LoVo (cell line): ENCODE measurements around the gene ADAMTSL2.

ENCODE experiments used
- DNase-seq: peaks from one replicate; pipeline ENCODE4 v3.0.0-alpha.2; 2016; ENCODE audit warnings: low spot score

Gene ADAMTSL2

DNA sequence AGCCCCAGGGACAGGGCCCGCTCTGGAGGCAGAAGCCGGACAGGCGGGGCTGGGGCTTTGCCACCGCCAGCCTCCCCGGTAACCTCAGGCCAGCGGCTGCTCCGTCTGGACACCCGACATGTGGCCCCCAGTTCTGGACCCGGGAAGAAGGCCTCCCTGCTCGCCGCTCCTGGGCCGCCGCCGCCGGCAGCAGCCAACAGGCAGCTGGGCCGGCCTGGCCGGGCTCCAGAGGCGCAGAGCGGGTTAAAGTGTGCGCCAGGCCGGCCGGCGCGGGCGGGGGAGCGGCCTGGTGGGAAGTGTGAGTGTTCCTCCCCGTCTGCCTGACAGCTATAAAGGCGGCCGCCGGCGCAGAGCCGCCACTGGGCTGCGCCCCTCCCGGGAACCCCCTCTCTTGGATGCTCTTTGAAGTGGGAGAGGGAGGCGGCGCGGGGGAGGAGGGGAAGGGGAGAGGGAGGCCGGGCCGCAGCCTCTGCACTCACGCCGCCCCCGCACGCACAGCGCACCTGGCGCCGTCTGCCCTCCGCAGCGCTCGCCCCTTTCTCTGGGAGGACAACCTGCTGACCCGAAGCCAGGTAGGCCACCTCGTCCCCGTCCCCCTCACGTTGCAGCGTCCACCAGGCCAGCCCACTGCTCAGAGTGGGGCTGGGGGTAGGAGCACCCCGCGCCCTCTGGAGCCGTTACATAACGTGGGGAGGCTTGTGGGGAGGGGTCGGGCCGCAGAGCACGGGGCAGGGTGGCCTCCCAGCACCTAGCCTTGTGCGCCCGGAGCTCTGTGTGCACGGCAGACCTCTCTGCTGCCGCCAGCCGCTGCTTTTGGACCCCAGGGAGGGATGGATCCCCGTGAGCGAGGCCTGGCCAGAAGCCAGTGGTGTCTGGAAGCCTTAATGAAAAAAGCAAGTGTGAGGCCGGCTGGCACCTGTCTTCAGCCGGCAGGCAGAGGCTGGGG is at the start of gene ADAMTSL2:
ADAMTSL2 (plus strand) TSS at position 359 of the 946 bp plus-strand sequence. CDS start 2,009 bp downstream, outside the sequence.
- DNase-seq, result no peak

DNA sequence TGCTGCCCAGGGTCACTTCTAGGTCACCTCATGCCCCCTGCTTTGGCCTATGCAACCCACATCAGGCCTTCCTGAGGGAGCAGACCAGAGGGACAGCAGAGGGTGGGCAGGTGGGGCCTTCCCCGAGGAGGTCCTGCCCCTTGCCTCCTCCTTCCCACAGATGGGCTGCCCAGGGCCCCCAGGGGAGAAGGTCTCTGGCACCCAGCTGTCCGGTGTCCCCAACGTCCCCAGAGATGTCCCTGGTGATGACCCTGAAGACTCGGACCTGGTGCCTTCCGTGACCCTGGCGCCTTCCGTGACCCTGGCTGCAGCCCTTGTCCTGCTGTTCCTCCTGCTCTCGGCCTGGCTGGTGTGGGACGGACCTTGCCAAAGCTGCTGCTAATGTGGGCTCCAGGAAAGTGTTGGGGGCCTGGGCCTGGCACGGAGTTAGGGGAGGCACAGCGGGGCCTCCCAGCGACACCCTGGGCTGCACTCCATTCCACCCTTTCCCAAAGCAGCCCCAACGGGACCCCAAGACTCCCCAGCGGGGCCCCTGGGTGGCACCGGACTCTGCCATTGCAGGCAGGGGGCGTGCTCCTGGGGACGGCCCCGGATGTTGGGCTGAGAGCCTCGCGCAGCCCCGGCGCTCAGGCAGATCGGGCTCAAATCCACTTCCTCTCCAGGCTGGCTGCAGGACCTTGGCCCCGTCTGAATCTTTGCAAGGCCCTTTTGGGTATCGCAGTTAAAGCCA is 48.8 kb upstream of the ADAMTSL2 start:
- DNase-seq, result no peak

DNA sequence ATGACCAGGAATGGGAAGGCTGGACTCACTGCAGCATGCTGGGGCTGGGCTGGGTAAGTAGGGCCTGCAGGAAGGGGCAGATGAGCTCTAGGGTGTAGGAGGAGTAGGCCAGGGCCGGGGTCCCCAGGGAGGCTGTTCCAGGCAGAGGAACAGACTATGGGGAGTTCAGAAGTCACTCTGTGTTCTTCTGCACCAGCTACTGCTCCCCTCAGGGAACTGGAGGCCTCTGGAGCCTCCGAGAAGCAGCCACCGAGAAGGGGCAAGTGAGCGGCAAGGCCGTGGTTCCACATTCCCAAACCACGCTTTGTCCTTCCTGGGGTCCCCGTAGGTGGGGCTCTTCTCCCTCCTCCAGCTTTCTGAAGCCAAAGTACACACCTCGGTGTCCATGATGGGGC is 47.2 kb upstream of the ADAMTSL2 start:
- no peak for DNase-seq

DNA sequence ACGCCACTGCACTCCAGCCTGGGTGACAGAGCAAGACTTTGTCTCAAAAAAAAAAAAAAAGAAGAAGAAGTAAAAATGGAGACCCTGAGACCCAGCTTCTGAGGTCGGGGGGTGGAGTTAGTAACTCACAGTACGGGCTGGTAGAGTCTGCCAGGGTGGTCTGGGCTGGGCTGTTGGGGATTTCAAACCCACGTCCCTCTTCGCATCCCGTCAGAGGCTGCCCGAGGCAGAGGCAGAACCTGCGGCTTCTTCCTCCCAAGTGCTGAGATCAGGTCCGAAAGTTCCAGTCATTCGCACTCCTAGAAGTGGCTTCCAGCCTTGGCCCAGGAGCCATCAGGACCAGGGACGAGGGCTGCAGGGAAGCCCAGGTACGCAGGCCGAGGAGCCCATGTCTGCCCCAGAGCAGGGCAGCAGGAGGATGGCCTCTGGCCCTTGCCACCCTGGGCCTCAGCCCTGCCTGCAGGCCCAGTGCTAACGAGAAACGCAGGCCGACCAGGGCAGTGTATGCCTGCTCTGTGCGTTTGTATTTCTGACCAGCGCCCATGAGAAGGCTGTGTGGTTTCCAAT is 45.7 kb upstream of the ADAMTSL2 start:
- DNase-seq, result no peak

DNA sequence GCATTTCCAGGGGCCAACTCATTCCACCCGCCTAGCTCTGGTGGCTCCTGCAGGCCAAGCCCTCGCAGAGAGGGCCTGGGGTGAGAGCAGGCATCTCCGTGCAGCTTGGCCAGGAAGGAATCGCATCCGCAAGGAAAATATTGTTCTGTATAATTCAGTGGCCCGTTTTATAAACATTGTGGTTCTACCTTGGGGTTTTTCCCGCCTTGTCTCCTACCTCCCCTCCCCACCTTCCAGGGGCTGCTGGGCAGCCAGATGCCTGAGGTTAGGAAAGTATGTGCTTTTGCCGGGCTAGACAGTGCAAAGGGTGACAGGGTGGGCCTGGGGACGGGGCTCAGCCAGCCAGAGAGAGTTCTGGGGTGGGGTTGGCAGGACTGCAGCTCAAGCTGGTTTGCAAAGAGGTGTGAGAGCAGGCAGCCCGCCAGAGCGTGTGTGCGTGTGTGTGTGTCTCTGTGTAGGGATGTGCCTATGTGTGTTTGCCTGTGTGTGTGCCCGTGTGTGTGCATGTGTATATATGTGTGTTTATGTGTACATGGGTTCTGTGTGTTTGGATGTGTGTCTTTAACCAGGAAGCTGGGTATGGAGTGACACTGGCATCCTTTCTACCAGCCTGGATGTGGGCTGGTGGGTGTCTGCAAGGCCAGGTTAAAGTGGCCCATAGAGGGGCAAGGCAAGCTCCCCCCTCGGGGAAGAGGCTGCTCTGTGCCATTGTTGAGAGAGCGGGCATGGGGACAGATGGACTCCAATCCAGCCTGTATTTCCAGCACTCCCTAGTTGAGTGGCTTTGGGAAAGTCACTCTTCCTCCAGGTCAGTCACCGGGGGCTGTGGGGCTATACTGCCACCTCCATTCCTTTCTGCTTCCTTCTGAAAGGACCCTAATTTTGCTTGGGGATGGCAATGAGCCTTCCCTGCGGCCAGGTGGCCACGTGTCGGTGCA is 45.0 kb upstream of the ADAMTSL2 start:
- DNase-seq, result no peak

DNA sequence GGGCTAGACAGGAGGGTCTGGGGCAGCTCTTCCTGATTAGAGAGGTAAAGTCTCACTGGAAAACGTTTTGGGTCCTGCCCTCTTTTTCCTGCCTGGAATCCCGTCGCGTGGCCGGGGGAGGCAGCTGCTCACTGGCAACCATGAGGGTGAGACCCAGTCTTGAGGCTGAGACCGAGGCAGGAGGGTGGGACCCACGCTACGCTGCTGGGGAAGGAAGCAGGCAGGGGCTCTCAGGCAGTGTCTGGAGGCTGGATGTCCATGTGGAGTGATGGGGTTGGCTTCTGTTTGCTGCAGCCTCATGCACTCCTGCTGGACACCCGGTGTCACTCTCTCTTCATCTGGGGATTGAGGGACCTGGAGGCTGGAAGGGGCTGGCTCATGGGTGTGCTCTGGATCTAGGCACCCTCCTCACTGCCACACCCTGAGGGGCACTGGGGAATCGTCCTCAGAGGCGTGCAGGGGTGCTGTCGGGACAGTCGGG is 44.3 kb upstream of the ADAMTSL2 start:
- DNase-seq, result no peak

DNA sequence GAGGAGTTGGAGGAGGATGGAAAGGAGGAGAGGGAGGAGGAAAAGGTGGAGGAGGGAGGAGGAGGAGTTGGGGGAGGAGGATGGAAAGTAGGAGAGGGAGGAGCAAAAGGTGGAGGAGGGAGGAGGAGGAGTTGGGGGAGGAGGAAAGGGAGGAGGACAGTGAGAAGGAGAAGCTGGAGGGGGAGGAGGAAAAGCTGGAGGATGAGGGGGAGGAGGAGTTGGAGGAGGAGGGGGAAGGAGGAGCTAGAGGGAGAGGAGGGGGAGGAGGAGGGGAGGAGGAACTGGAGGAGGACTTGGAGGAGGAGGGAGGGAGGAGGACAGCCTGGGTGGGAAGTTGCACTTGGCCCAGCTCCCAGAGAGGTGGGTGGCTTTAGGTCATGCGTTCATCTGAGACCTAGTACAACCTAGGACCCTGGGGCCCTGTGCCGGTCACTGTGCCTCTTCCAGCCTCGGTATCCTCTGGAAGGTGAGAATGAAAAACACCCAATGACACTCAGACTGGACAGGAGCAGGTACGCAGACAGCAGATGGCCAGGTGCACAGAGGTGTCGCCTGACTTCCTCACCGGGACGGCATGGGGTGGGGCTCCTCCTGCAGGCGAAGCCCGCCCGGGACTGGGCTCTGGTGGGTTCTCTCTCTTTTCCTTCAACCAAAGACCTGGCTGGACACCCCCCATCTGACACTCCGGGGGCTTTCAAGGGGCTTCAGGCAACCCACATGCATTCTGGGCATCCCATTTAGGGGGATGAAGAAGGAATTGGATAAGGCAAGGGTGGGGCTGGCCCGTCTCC is 43.4 kb upstream of the ADAMTSL2 start:
- DNase-seq, result no peak

DNA sequence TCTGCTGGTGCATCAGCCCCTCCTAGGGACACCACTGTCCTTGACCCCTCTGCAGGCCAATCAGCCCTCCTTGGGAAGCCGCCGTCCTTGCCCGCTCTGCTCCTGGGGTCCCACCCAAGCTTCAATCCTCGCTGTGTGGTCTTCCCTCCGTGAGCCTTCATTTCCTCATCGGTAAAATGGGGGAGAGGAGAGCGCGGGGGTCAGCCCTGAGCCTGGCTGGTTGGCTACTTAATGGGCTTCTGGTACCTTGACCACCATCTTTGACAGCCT is 42.9 kb upstream of the ADAMTSL2 start:
- DNase-seq, result no peak

DNA sequence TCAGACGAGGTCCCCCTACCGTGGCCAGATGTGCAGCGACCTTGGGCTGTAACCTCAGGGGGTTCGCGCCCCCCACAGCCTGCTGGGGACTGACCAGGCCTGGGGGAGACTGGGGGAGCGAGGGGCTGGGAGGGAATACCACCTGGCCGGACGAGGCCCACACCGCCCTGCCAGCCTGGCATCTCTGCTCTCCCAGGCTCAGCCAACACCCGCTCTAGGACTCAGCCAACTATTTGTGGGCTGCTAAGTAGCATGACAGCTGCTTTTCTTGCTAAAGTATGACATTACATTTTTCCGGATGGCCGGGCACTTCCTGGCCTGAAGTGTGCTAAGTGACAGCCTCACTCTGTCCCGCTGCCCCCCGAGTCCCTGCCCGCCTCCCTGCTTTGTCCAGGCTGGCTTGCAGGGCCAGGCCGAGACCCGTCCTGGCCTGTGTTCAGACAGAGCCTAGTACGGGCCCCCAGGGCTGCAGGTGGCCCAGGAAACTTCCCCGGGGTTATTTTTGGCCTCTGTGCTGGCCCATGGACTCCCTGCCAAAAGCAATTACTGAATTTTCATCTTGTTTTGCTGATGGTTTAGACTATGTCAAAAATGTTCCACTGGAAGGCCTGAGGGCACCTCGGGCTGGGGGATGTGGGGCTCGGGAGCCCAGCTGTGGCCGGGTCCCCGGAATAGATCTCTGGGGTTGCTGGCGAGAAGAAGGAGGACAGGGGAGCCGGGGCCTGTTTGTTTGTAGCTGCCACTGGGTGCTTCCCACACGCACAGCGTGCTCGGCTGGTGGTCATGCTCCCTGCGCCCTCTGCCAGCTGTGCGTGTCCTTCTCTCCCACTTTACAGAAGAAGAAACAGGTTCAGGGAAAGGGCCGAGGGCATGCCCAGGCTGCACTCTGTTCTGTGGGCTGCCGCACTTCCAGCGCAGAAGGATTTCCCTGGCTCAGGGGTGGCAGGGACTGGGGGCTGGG is 42.2 kb upstream of the ADAMTSL2 start:
- DNase-seq, result no peak

DNA sequence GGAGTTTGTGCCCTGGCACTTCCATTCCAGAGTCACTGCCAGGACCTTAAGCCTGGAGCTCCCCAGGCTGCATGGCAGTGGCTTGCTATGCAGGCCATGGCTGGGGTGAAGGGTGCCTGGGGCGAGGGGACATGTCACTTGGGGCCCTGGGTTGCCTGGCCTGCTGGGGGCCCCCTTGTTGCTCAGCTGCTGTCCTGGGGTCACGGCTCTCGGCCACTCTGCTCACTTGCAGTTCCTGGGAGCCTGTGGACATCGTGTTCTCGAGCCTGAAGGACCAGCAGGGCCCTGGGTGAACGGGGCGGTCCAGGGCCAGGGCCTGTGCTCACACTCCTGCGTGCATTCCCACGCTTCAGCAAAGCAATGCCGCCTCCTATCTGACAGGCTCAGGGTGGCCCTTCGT is 41.1 kb upstream of the ADAMTSL2 start:
- no peak for DNase-seq

DNA sequence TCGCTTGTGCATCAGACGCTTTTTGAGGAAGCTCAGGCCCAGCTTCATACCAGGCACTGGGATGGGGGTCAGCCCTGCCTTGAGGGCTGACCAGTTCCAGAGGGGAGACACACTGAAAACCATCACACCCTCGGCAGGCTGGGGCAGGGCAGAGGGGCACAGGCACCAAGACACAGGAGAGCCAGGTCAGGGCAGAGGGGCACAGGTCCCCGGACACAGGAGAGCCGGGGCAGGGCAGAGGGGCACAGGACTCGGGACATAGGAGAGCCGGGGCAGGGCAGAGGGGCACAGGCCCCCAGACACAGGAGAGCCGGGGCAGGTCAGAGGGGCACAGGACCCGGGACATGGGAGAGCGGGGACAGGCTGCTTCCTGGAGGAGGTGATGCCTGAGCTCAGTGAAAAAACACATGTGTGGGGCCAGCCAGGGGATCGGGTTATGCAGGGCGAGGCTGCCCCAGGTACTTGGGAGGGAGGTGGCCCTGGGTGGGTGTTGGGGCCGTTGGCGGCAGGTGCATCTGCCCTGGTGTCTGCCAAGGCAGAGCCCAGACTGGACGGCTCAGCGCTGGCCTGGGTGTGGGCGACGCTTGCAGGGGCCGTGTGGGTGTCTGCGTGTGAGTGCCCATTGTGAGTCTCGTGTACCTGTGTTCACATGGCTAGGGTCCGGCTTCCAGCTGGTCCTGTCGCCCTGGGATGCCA is 40.5 kb upstream of the ADAMTSL2 start:
- no peak for DNase-seq

DNA sequence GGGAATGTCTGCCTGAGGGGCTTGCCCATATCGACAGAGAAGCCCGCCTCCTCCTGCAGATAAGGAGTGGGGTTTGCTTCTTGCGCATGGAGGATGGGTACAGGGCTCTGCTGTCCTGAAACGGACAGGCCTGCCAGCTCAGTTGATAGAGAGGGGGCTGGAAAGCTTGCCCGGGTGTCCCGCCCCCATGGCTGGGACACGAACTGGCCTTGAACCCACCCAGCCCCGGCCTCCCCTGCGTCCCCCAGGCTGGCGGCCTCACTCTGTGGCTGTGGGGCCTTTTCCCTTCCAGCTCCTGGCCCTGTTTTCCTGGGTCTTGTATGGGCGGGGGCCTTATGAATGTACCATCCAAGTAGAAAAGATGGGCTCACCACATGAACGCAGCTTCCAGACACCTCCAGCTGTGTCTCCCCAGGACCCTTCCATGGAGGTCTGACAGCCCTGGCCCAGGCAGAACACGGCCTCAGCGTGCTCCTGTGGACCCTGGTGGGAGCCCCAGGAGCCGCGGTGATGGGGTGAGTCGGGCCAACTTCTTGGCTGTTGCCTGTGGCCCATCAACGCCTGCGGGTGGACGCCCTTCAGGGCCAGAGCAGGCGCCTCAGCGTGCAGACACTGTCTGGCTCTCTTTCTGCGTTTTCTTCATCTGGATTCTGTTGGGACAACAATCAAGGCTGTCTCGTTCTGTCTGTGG is 39.7 kb upstream of the ADAMTSL2 start:
- no peak for DNase-seq

DNA sequence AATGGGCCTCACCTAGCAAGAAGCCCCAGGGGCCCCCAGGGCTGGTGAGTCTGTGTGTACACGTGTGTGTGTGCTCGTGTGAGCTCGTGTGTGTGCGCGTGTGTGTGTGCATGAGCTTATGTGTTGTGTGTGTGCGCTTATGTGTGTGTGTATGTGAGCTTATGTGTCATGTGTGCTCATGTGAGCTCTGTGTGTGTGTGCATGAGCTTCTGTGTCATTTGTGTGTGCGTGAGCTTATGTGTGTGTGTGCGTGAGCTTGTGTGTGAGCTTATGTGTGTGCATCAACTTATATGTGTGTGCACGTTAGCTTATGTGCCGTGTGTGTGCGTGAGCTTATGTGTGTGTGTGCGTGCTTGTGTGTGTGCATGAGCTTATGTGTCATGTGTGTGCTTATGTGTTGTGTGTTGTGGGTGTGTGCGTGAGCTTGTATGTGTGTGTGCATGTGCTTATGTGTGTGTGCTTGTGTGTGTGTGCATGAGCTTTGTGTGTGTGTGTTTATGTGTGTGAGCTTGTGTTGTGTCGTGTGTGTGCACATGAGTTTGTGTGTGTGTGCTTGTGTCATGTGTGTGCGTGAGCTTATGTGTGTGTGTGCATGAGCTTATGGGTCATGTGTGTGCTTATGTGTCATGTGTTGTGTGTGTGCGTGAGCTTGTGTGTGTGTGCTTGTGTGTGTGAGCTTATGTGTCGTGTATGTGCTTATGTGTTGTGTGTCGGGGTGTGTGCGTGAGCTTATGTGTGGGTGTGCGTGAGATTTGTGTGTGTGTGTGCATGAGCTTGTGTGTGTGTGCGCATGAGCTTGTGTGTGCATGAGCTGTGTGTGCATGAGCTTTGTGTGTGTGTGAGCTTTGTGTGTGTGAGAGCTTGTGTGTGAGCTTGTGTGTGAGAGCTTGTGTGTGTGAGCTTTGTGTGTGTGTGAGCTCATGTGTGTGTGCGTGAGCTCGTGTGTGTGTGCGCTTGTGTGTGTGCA is 38.9 kb upstream of the ADAMTSL2 start:
- DNase-seq, result no peak

DNA sequence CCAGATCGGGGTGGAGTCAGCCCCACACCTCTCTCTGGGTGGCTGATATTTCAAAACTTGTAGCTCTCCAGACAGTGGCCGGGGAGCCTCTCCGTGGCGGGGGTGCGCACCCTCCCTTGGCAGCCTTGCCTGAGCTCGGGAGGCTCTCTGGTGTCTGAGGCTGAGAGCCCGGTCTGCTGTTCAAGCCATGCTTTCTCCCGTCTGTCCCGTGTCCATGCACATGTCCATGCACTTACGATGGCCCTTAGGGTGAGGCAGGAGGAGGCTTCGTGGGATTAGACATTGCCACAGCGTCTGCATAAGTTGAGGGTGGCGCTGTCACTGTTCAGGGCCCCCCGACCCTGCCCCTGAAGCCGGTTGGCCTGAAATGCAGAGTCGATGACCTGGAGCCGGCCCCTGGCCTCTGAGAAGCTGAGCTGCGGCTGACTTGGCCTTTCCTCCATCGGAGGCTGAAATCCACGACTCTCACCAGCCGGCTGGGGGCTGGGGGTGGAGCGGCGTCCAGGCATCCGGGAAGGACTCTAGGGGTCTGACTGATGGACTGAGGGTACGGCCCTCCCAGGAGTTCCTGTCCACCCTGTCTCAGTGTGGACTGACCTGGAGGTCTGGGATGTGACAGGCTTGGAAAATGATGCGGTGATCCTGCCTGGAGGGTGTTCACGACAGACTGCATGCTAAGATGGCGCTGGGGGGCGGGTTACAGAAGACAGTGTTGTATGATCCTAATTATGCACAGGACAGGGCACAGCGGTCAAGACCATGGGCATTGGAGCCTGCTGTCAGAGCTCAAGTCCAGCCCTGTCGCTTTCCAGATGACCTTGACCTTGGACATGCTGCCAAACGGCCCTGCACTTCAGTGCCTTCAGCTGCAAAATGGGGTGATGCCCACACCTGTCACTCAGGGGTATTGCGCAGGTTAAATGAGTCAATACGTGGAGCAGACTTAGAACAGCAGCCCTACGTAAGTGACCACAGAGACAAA is 37.4 kb upstream of the ADAMTSL2 start:
- DNase-seq, result no peak

DNA sequence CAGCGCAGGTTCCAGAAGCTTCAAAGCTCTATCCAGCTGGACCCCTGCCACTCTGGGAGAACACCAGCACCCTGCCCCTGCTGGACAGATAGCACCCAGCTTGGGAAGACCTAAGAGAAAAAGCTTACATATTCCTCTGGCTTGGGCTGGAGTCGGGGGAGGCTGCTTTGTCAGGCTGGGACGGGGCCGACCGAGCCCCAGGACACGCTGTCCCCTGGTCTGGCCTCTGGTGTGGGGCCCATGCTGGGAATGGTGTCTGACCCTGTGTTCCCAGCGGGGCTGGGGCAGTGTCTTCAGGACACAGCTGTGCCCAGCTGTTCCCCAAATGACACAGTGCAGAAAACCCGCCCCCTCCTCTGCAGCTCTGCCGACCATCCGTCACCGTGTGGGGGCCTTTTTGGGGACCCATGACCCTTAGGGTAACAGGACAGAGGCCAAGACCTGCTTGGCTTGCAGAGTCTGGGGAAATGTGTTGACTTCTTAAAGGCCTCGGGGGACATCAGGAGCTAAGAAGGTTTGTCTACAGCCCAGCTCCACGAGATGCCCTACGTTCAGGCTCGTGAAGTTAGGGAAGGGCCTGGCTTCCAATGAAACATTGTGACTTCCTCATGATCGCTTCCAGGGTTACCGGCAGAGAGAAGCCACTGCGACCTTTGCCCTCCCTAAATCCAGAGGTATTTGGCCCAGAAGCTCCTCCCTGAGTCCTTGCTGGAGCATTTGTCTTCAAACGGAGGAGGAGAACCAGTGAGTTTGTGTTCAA is 35.2 kb upstream of the ADAMTSL2 start:
- DNase-seq, result no peak
